ENCODE data around the gene RGS10.
"Not testable (repeated sequence)": the region's sequence is repeated elsewhere in the genome, so short reads cannot be mapped to it uniquely, and the experiment has no call there.

The RGS10 gene

GRCh38 chr10:119542357-119542987, at the start of gene RGS10:
TSS of gene RGS10 (minus strand) at chr10:119542719. CDS start at chr10:119542638, 81 bp downstream.
- DNase-seq (ENCODE audit: low read depth in 3 of 3): peak; percentile 80 to 87 (median 83)

- no peak for DNase-seq (ENCODE audit: low read depth in 3 of 3)
These were observed 45.6 kb upstream of the RGS10 start for GRCh38 chr10:119588071-119588470.

GRCh38 chr10:119578355-119578754, 35.8 kb upstream of the RGS10 start:
- DNase-seq (ENCODE audit: low read depth in 3 of 3): no peak

- no peak for DNase-seq (ENCODE audit: low read depth in 3 of 3)
These were observed 33.5 kb upstream of the RGS10 start for GRCh38 chr10:119575991-119576390.

GRCh38 chr10:119575506-119575905, 33.0 kb upstream of the RGS10 start:
- no peak for DNase-seq (ENCODE audit: low read depth in 3 of 3)

- DNase-seq (ENCODE audit: low read depth in 3 of 3): no peak
These were observed 25.5 kb upstream of the RGS10 start for GRCh38 chr10:119567978-119568377.

GRCh38 chr10:119562097-119562496, 19.6 kb upstream of the RGS10 start:
- DNase-seq (ENCODE audit: low read depth in 3 of 3): no peak

GRCh38 chr10:119559511-119559910, 17.0 kb upstream of the RGS10 start:
- not testable (repeated sequence) for DNase-seq (ENCODE audit: low read depth in 3 of 3)

- not testable (repeated sequence) for DNase-seq (ENCODE audit: low read depth in 3 of 3)
These were observed 13.6 kb upstream of the RGS10 start for GRCh38 chr10:119556081-119556480.

GRCh38 chr10:119555178-119555784, 12.8 kb upstream of the RGS10 start:
- no peak for DNase-seq (ENCODE audit: low read depth in 3 of 3)

GRCh38 chr10:119550827-119551226, 8.3 kb upstream of the RGS10 start:
- DNase-seq (ENCODE audit: low read depth in 3 of 3): no peak

- no peak for DNase-seq (ENCODE audit: low read depth in 3 of 3)
These were observed 6.9 kb upstream of the RGS10 start for GRCh38 chr10:119549247-119549999.

- DNase-seq (ENCODE audit: low read depth in 3 of 3): no peak
These were observed 3.5 kb upstream of the RGS10 start for GRCh38 chr10:119546009-119546408.

GRCh38 chr10:119545310-119545709, 2.8 kb upstream of the RGS10 start:
- no peak for DNase-seq (ENCODE audit: low read depth in 3 of 3)

GRCh38 chr10:119543814-119544642, 1.5 kb upstream of the RGS10 start:
- DNase-seq (ENCODE audit: low read depth in 3 of 3): no peak

GRCh38 chr10:119542988-119543813, 682 bp upstream of the RGS10 start:
- peak; percentile 44 to 69 (median 47) for DNase-seq (ENCODE audit: low read depth in 3 of 3)

- DNase-seq (ENCODE audit: low read depth in 3 of 3): peak; percentile 55 to 70 (median 64)
These were observed 811 bp downstream of the RGS10 start for GRCh38 chr10:119541459-119542356.

- DNase-seq (ENCODE audit: low read depth in 3 of 3): no peak
These were observed 1.5 kb downstream of the RGS10 start for GRCh38 chr10:119541046-119541445.

- DNase-seq (ENCODE audit: low read depth in 3 of 3): no peak
These were observed 2.5 kb downstream of the RGS10 start for GRCh38 chr10:119540038-119540437.

- no peak for DNase-seq (ENCODE audit: low read depth in 3 of 3)
These were observed 3.1 kb downstream of the RGS10 start for GRCh38 chr10:119539359-119539825.

Data from stimulated activated CD4-positive, alpha-beta T cell treated with anti-CD3 and anti-CD28 coated beads, TNF-alpha, amount 100 ng/mL, for 4 hours (primary cell).